WTC11 (cell line): ENCODE measurements around the gene LAMA5. TPM values are rescaled to one million over a fixed set of nuclear protein-coding genes. Genes with fewer than 3 reads are reported as not detected.

Source experiments
- ATAC-seq: fragments of 200-7000 bp; cut with Tn5 transposase; 2 replicates; pipeline ENCODE4 v1.10.0; 2021; ENCODE audit warnings: mild to moderate bottlenecking, moderate library complexity
- CTCF ChIA-PET: fragments of 300-600 bp; sonication (Branson Sonifier 250); formaldehyde crosslinking; loops from one replicate; lab custom pipeline; 2021; ENCODE audit warnings: antibody characterized with exemption; lab: Charles Lee
- POLR2A ChIA-PET: fragments of 350-600 bp; sonication (Branson Sonifier 250); formaldehyde crosslinking; loops from one replicate; lab custom pipeline; 2021; ENCODE audit warnings: antibody characterized with exemption; lab: Charles Lee
- DNase-seq: peaks from one replicate; pipeline ENCODE4 v3.0.0; 2021; ENCODE audit warnings: low spot score
- H3K27ac Mint-ChIP-seq: 2 replicates; pipeline ENCODE4 v1.8.0; 2021; ENCODE audit warnings: mixed read lengths
- H3K27me3 Mint-ChIP-seq: 2 replicates; pipeline ENCODE4 v1.8.0; 2021; ENCODE audit warnings: low read depth, mild to moderate bottlenecking, moderate library complexity, mixed read lengths
- H3K36me3 Mint-ChIP-seq: 2 replicates; pipeline ENCODE4 v1.8.0; 2021; ENCODE audit warnings: mixed read lengths
- H3K4me1 Mint-ChIP-seq: 2 replicates; pipeline ENCODE4 v1.8.0; 2022; ENCODE audit warnings: mixed read lengths
- H3K4me3 Mint-ChIP-seq: 2 replicates; pipeline ENCODE4 v1.8.0; 2021; ENCODE audit warnings: mild to moderate bottlenecking, moderate library complexity, mixed read lengths
- H3K9me3 Mint-ChIP-seq: 2 replicates; pipeline ENCODE4 v1.8.0; 2021; ENCODE audit warnings: mixed read lengths
- ATF1 ChIP-seq: sonication (generic); formaldehyde crosslinking; IDR thresholded peaks from 2 replicates; pipeline ENCODE4 v1.8.1; 2023; ENCODE audit warnings: mild to moderate bottlenecking, moderate library complexity, missing genetic modification reagents
- CREM ChIP-seq: sonication (generic); formaldehyde crosslinking; IDR thresholded peaks from 2 replicates; pipeline ENCODE4 v1.8.1; 2022; ENCODE audit warnings: mild to moderate bottlenecking, missing genetic modification reagents, moderate library complexity
- IRF2 ChIP-seq: sonication (generic); formaldehyde crosslinking; IDR thresholded peaks from 2 replicates; pipeline ENCODE4 v1.8.0; 2022; ENCODE audit warnings: low read depth, missing genetic modification reagents, borderline replicate concordance
- KAT7 ChIP-seq: sonication (generic); formaldehyde crosslinking; IDR thresholded peaks from 2 replicates; pipeline ENCODE4 v1.8.1; 2023; ENCODE audit warnings: missing genetic modification reagents, mild to moderate bottlenecking, borderline replicate concordance
- ZNF671 ChIP-seq: fragments of 250-450 bp; sonication (Bioruptor Pico); IDR thresholded peaks from 2 replicates; pipeline ENCODE4 v1.8.0; 2021; ENCODE audit warnings: mild to moderate bottlenecking
- total RNA-seq: library from RNA; stranded (reverse); gene quantifications from 3 replicates; pipeline ENCODE4 v1.2.3, GENCODE V29; 2021
- TF ChIP-seq, protein P1 (sequence below): sonication (generic); formaldehyde crosslinking; IDR thresholded peaks from 2 replicates; pipeline ENCODE4 v1.8.0; 2023; ENCODE audit warnings: missing genetic modification reagents, mild to moderate bottlenecking, borderline replicate concordance
- TF ChIP-seq, protein P2 (sequence below): fragments of 250-450 bp; sonication (Bioruptor Pico); IDR thresholded peaks from 2 replicates; pipeline ENCODE4 v1.8.0; 2021; ENCODE audit warnings: mild to moderate bottlenecking
- TF ChIP-seq, protein P3 (sequence below): sonication (generic); formaldehyde crosslinking; IDR thresholded peaks from 2 replicates; pipeline ENCODE4 v1.8.1; 2022; ENCODE audit warnings: low read depth, mild to moderate bottlenecking, moderate library complexity, missing genetic modification reagents, borderline replicate concordance
- TF ChIP-seq, protein P4 (sequence below): fragments of 200-600 bp; IDR thresholded peaks from 2 replicates; pipeline ENCODE4 v1.8.0; 2022; ENCODE audit warnings: antibody characterized with exemption
- TF ChIP-seq, protein P5 (sequence below): sonication (generic); formaldehyde crosslinking; IDR thresholded peaks from 2 replicates; pipeline ENCODE4 v1.8.1; 2022; ENCODE audit warnings: missing genetic modification reagents, borderline replicate concordance
- TF ChIP-seq, protein P6 (sequence below): sonication (generic); formaldehyde crosslinking; IDR thresholded peaks from 2 replicates; pipeline ENCODE4 v1.8.1; 2022; ENCODE audit warnings: low read depth, missing genetic modification reagents, borderline replicate concordance
- TF ChIP-seq, protein P7 (sequence below): sonication (generic); formaldehyde crosslinking; conservative IDR thresholded peaks from 2 replicates; pipeline ENCODE4 v1.8.1; 2023; ENCODE audit warnings: mild to moderate bottlenecking, low read depth, missing genetic modification reagents, moderate library complexity
- TF ChIP-seq, protein P8 (sequence below): sonication (generic); formaldehyde crosslinking; IDR thresholded peaks from 2 replicates; pipeline ENCODE4 v1.8.0; 2022; ENCODE audit warnings: missing genetic modification reagents
- TF ChIP-seq, protein P9 (sequence below): sonication (generic); formaldehyde crosslinking; IDR thresholded peaks from 2 replicates; pipeline ENCODE4 v1.8.0; 2022; ENCODE audit warnings: mild to moderate bottlenecking, missing genetic modification reagents

The LAMA5 gene
- total RNA-seq, 1 experiment from 2014 or later, result 329 TPM

DNA sequence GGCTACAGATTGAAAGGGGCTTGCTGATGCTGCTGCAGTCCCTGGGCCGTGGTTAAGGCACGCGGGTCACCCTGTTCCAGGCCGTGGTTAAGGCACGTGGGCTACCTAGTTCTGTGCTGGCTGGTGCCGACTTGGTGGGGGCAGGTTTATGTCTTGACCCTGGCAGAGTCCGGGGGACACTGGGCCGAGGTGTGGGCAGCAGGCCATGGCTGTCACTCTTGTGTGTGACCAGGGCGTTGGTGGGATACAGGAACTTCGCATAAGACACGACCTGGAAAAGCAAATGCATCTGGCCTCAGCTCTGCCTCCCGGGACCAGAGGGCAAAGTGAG lies 26.2 kb upstream of the LAMA5 start:
- DNase-seq (no peak), ATAC-seq (no peak)
- peaks cover 7% of the 10 kb centered on the region for H3K4me1 Mint-ChIP-seq
- no peak overlapping the region for H3K27ac Mint-ChIP-seq
- peaks cover 9% of the 10 kb centered on the region; the same call in 1 of the 2 replicates for H3K9me3 Mint-ChIP-seq
- TF ChIP-seq, protein P1, sequence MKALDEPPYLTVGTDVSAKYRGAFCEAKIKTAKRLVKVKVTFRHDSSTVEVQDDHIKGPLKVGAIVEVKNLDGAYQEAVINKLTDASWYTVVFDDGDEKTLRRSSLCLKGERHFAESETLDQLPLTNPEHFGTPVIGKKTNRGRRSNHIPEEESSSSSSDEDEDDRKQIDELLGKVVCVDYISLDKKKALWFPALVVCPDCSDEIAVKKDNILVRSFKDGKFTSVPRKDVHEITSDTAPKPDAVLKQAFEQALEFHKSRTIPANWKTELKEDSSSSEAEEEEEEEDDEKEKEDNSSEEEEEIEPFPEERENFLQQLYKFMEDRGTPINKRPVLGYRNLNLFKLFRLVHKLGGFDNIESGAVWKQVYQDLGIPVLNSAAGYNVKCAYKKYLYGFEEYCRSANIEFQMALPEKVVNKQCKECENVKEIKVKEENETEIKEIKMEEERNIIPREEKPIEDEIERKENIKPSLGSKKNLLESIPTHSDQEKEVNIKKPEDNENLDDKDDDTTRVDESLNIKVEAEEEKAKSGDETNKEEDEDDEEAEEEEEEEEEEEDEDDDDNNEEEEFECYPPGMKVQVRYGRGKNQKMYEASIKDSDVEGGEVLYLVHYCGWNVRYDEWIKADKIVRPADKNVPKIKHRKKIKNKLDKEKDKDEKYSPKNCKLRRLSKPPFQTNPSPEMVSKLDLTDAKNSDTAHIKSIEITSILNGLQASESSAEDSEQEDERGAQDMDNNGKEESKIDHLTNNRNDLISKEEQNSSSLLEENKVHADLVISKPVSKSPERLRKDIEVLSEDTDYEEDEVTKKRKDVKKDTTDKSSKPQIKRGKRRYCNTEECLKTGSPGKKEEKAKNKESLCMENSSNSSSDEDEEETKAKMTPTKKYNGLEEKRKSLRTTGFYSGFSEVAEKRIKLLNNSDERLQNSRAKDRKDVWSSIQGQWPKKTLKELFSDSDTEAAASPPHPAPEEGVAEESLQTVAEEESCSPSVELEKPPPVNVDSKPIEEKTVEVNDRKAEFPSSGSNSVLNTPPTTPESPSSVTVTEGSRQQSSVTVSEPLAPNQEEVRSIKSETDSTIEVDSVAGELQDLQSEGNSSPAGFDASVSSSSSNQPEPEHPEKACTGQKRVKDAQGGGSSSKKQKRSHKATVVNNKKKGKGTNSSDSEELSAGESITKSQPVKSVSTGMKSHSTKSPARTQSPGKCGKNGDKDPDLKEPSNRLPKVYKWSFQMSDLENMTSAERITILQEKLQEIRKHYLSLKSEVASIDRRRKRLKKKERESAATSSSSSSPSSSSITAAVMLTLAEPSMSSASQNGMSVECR (CRISPR knock-in tag), result no peak
- no peak for TF ChIP-seq KAT7 (CRISPR knock-in tag)
- TF ChIP-seq, protein P2, sequence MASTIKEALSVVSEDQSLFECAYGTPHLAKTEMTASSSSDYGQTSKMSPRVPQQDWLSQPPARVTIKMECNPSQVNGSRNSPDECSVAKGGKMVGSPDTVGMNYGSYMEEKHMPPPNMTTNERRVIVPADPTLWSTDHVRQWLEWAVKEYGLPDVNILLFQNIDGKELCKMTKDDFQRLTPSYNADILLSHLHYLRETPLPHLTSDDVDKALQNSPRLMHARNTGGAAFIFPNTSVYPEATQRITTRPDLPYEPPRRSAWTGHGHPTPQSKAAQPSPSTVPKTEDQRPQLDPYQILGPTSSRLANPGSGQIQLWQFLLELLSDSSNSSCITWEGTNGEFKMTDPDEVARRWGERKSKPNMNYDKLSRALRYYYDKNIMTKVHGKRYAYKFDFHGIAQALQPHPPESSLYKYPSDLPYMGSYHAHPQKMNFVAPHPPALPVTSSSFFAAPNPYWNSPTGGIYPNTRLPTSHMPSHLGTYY, result no peak
- no peak for TF ChIP-seq ATF1
- no peak for TF ChIP-seq CREM
- TF ChIP-seq, protein P3, sequence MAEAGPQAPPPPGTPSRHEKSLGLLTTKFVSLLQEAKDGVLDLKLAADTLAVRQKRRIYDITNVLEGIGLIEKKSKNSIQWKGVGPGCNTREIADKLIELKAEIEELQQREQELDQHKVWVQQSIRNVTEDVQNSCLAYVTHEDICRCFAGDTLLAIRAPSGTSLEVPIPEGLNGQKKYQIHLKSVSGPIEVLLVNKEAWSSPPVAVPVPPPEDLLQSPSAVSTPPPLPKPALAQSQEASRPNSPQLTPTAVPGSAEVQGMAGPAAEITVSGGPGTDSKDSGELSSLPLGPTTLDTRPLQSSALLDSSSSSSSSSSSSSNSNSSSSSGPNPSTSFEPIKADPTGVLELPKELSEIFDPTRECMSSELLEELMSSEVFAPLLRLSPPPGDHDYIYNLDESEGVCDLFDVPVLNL (CRISPR knock-in tag), result no peak
- TF ChIP-seq, protein P4, sequence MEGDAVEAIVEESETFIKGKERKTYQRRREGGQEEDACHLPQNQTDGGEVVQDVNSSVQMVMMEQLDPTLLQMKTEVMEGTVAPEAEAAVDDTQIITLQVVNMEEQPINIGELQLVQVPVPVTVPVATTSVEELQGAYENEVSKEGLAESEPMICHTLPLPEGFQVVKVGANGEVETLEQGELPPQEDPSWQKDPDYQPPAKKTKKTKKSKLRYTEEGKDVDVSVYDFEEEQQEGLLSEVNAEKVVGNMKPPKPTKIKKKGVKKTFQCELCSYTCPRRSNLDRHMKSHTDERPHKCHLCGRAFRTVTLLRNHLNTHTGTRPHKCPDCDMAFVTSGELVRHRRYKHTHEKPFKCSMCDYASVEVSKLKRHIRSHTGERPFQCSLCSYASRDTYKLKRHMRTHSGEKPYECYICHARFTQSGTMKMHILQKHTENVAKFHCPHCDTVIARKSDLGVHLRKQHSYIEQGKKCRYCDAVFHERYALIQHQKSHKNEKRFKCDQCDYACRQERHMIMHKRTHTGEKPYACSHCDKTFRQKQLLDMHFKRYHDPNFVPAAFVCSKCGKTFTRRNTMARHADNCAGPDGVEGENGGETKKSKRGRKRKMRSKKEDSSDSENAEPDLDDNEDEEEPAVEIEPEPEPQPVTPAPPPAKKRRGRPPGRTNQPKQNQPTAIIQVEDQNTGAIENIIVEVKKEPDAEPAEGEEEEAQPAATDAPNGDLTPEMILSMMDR, result no peak
- TF ChIP-seq, protein P5, sequence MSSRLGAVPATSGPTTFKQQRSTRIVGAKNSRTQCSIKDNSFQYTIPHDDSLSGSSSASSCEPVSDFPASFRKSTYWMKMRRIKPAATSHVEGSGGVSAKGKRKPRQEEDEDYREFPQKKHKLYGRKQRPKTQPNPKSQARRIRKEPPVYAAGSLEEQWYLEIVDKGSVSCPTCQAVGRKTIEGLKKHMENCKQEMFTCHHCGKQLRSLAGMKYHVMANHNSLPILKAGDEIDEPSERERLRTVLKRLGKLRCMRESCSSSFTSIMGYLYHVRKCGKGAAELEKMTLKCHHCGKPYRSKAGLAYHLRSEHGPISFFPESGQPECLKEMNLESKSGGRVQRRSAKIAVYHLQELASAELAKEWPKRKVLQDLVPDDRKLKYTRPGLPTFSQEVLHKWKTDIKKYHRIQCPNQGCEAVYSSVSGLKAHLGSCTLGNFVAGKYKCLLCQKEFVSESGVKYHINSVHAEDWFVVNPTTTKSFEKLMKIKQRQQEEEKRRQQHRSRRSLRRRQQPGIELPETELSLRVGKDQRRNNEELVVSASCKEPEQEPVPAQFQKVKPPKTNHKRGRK (CRISPR knock-in tag), result no peak
- TF ChIP-seq, protein P6, sequence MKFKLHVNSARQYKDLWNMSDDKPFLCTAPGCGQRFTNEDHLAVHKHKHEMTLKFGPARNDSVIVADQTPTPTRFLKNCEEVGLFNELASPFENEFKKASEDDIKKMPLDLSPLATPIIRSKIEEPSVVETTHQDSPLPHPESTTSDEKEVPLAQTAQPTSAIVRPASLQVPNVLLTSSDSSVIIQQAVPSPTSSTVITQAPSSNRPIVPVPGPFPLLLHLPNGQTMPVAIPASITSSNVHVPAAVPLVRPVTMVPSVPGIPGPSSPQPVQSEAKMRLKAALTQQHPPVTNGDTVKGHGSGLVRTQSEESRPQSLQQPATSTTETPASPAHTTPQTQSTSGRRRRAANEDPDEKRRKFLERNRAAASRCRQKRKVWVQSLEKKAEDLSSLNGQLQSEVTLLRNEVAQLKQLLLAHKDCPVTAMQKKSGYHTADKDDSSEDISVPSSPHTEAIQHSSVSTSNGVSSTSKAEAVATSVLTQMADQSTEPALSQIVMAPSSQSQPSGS, result no peak
- H3K27me3 Mint-ChIP-seq, result no peaks in the 10 kb centered on the region
- H3K4me3 Mint-ChIP-seq, result no peak overlapping the region
- H3K36me3 Mint-ChIP-seq, result peaks cover 11% of the 10 kb centered on the region
- CTCF ChIA-PET, result interaction anchor here (0.9 to 5.7 kb wide), 7 partner anchors 8 to 398 kb away, joined by 3 to 21 read pairs (median 4); no protein-coding TSS in a partner anchor
- POLR2A ChIA-PET, result no interaction called here

DNA sequence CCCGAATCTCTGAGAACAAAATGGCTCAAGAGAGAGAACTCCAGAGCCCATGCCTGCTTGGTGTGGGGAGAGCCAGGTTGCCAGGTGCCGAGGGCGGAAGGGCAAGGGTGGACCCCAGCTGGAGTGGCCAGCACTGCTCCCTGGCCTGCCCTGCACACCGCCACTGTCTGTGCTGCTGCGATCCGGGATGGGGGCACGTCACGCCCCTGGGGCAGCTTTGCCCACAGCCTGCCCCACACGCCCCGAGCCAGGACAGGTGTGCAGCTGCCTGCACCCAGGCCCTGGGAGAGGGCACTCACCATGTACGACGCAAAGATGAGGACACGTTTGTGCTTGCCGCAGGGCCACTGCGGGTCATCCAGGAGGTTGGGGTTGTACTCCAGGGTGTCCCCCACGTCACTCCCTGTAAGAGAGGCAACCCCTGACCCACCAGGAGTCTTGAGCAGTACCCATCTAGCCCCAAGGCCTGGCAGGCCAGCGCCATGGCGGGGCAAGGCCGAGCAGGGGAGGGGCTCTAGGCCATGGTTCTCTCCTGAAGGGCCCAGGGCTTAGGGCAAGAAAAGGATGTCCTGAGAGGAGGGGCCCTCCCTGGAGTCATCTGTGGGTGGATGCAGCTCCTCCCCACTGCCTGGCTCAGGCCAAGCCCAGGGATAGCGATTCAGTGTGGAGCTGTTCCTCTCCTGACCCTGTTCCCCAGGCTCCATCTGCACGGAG lies 25.7 kb upstream of the LAMA5 start:
- ATAC-seq (no peak), DNase-seq (no peak)
- Mint-ChIP-seq H3K36me3 (peaks cover 16% of the 10 kb centered on the region), H3K27ac (no peak overlapping the region; the same call in 1 of the 2 replicates), H3K4me3 (no peak overlapping the region), H3K27me3 (no peaks in the 10 kb centered on the region), H3K4me1 (peaks cover 12% of the 10 kb centered on the region), H3K9me3 (peaks cover 5% of the 10 kb centered on the region; the same call in 1 of the 2 replicates)
- ChIA-PET CTCF (interaction anchor here (0.9 to 5.7 kb wide), 6 partner anchors 9 to 107 kb away, joined by 3 to 21 read pairs (median 4); no protein-coding TSS in a partner anchor), POLR2A (no interaction called here)
- TF ChIP-seq, protein P7, sequence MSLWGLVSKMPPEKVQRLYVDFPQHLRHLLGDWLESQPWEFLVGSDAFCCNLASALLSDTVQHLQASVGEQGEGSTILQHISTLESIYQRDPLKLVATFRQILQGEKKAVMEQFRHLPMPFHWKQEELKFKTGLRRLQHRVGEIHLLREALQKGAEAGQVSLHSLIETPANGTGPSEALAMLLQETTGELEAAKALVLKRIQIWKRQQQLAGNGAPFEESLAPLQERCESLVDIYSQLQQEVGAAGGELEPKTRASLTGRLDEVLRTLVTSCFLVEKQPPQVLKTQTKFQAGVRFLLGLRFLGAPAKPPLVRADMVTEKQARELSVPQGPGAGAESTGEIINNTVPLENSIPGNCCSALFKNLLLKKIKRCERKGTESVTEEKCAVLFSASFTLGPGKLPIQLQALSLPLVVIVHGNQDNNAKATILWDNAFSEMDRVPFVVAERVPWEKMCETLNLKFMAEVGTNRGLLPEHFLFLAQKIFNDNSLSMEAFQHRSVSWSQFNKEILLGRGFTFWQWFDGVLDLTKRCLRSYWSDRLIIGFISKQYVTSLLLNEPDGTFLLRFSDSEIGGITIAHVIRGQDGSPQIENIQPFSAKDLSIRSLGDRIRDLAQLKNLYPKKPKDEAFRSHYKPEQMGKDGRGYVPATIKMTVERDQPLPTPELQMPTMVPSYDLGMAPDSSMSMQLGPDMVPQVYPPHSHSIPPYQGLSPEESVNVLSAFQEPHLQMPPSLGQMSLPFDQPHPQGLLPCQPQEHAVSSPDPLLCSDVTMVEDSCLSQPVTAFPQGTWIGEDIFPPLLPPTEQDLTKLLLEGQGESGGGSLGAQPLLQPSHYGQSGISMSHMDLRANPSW (CRISPR knock-in tag), result no peak
- no peak for TF ChIP-seq ZNF671 (CRISPR knock-in tag)
- no peak for TF ChIP-seq IRF2 (CRISPR knock-in tag)
- TF ChIP-seq, protein P8, sequence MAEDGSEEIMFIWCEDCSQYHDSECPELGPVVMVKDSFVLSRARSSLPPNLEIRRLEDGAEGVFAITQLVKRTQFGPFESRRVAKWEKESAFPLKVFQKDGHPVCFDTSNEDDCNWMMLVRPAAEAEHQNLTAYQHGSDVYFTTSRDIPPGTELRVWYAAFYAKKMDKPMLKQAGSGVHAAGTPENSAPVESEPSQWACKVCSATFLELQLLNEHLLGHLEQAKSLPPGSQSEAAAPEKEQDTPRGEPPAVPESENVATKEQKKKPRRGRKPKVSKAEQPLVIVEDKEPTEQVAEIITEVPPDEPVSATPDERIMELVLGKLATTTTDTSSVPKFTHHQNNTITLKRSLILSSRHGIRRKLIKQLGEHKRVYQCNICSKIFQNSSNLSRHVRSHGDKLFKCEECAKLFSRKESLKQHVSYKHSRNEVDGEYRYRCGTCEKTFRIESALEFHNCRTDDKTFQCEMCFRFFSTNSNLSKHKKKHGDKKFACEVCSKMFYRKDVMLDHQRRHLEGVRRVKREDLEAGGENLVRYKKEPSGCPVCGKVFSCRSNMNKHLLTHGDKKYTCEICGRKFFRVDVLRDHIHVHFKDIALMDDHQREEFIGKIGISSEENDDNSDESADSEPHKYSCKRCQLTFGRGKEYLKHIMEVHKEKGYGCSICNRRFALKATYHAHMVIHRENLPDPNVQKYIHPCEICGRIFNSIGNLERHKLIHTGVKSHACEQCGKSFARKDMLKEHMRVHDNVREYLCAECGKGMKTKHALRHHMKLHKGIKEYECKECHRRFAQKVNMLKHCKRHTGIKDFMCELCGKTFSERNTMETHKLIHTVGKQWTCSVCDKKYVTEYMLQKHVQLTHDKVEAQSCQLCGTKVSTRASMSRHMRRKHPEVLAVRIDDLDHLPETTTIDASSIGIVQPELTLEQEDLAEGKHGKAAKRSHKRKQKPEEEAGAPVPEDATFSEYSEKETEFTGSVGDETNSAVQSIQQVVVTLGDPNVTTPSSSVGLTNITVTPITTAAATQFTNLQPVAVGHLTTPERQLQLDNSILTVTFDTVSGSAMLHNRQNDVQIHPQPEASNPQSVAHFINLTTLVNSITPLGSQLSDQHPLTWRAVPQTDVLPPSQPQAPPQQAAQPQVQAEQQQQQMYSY (CRISPR knock-in tag), result no peak
- TF ChIP-seq, protein P9, sequence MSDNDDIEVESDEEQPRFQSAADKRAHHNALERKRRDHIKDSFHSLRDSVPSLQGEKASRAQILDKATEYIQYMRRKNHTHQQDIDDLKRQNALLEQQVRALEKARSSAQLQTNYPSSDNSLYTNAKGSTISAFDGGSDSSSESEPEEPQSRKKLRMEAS (CRISPR knock-in tag), result no peak
